ENCODE data around the gene MYEOV.

Gene MYEOV

GRCh38 chr11:69283446-69283845 is 10.5 kb upstream of the MYEOV start:
- in situ Hi-C loops (cut with MboI; ENCODE audit: low pct_unique_long_range_greater_than_20kb, low sequenced_read_pairs): no loop called here
- no peak for DNase-seq

DNA sequence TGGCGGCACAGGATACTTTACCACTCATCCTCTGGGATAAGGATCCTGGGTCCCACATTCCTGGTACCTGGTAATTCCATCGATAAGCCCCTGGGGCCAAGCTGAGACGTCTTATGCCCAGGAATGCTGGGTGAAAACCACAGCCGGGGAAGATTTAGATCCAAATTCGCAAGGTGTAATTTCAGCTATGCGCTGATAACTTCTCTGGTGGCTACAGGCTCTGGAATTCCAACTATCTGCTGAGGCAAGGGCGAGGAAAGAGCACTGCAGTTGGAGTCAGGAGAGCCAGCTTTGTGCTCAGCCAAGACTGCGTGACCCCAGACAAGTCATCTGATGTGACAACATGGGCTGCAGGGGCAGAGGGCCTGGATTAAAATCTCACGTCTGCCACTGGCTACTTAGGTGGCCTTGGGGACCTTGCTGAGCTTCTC is 9.9 kb upstream of the MYEOV start:
- in situ Hi-C loops (cut with MboI; ENCODE audit: low pct_unique_long_range_greater_than_20kb, low sequenced_read_pairs): no loop called here
- no peak for DNase-seq

DNA sequence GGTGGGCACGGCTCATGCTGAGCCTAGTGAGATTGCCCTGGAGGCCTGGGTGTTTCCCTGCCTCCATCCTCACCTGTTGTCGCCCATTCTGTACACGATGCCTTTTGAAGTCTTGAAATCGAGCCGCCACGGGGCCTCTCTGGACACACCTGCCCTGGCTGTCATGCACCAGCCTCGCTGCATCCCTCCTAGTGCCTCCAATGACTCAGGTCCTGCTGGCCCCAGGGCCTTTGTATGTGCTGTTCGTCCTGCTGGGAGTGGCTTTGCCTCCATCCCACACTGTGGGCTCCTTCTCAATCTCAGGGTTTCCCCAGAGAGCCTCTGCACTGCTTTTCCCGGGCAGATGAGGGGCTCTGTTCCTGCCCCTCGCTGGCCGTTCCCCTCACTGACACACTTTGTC is 8.9 kb upstream of the MYEOV start:
- no peak for DNase-seq
- in situ Hi-C loops (cut with MboI; ENCODE audit: low pct_unique_long_range_greater_than_20kb, low sequenced_read_pairs): no loop called here

DNA sequence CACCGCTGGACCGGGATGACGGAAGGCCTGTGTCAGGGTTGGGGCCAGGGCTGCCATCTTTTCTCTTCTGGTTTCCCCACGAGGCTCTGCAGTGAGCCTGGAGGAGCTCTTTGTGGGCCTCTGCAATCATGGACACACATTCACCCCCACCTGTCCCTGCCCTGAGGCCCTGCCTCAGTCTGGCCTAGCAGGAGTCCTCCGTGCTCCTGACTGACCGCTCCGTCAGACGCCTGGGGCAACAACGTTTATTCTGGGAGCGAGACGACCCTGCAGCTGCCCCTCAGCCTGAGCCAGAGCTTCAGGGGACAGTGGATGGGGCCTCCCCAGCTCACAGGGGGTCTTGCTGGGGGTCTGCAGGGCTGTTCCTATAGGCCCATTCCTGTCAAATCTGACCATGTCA is 8.2 kb upstream of the MYEOV start:
- no peak for DNase-seq
- in situ Hi-C loops (cut with MboI; ENCODE audit: low pct_unique_long_range_greater_than_20kb, low sequenced_read_pairs): no loop called here

GRCh38 chr11:69286374-69287371 is 7.3 kb upstream of the MYEOV start:
- in situ Hi-C loops (cut with MboI; ENCODE audit: low pct_unique_long_range_greater_than_20kb, low sequenced_read_pairs): no loop called here
- no peak for DNase-seq

DNA sequence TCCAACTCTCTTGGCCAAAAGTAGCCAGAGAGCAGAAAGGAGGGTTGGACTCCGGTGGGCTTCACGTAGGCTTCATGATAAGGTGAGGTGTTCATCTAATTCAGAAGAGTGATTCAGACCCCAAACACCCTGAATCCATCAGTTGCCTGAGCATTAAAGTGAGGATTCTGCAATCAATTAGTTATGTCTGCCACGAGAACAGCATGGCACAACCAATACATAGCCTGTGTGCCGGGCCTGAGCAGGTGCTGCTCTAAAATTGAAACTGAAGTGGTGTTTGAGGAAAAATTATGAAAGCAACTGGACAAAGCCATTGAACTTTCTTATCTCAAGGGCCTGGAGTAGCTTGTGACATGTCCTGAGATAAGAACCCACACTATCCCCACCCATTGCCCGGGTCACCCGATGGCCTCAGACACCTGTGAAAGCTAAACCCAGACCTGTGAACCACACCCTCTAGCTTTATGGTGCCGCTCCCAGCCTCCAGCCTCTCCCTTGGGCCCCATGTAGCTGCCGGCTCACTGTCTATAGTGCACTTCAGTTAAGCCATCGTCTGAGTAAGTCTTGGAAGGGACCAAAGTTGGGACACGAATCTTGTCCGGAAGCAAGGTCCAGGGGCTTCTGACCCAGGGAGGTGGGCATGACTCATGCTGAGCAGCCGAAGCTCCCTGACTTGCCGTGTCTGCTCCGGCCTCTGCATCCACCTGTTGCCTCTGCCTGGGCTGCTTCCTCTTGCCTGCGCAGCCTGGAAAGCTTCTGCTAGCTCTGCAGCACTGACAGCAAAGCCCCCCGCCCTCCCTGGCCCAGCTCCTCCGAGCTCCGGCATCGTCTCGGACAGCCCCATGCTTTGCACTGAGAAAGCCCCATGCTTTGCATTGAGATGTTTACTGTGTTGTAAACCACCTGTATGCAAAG is 5.7 kb upstream of the MYEOV start:
- DNase-seq: no peak
- in situ Hi-C loops (cut with MboI; ENCODE audit: low pct_unique_long_range_greater_than_20kb, low sequenced_read_pairs): no loop called here

DNA sequence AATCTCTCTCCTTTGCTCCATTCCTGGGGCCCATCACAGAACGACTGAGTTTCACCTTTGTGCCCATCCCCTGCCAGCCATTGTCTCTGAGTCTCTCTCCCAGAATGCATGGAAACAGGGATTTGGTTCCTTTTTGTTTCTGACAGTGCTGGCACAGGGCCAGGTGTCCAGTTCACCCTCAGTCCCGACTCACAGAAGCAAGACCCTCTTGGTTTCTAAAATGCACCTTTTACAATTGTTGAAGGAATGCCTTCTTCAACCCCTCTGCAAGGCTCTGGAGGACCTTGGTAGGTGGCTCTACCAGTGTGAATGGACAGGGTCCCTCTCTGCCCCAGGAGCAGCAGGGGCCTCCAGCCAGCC is 5.1 kb upstream of the MYEOV start:
- in situ Hi-C loops (cut with MboI; ENCODE audit: low pct_unique_long_range_greater_than_20kb, low sequenced_read_pairs): no loop called here
- DNase-seq: no peak

- in situ Hi-C loops (cut with MboI; ENCODE audit: low pct_unique_long_range_greater_than_20kb, low sequenced_read_pairs): loop anchor here (10.0 kb wide), 1 partner anchor 344 kb away; no protein-coding TSS in a partner anchor
Observed at GRCh38 chr11:69290806-69291205, 3.1 kb upstream of the MYEOV start.

DNA sequence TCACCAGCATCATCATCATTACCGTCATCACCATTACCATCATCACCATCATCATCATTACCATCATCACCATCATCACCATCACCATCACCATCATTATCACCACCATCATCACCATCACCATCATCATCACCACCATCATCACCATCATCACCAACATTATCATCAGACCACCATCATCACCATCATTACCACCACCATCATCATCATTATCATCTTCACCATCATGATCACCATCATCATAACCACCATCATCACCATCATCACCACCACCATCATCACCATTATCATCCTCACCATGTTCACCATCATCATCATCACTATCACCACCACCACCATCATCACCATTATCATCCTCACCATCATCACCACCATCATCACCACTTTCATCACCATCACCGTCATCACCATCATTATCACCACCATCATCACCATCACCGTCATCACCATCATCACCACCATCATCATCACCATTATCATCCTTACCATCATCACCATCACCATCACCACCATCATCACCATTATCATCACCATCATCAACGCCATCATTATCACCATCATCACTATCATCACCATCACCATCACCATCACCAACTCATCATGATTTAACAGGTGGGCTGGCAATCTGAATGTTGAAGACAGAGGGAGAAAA is 2.4 kb upstream of the MYEOV start:
- in situ Hi-C loops (cut with MboI; ENCODE audit: low pct_unique_long_range_greater_than_20kb, low sequenced_read_pairs): loop anchor here (10.0 kb wide), 1 partner anchor 343 kb away; no protein-coding TSS in a partner anchor
- no peak for DNase-seq

More at GRCh38 chr11:69290806-69291205, 3.1 kb upstream of the MYEOV start:
- DNase-seq: no peak

DNA sequence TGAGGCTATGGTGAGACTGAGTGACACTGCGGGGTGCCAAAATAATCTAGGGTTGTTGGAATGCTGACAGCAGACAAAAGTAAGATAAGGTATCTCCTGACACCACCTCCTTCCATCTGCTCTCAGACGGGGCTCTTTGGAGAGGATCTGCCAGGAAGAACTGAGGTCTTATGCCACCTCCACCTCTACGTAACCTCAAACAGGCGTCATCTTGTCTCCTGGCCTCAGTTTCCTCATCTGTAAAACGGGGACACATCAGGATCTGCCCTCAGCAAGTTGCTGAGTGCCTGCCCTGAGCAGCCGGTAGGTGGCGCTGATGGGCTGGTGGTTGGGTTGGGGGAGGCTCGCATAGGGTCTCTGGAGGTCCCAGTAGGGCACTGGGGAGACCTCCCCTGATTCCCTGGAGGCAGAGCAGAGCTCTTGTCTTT is 1.7 kb upstream of the MYEOV start:
- DNase-seq: peak; percentile 42
- in situ Hi-C loops (cut with MboI; ENCODE audit: low pct_unique_long_range_greater_than_20kb, low sequenced_read_pairs): loop anchor here (10.0 kb wide), 1 partner anchor 343 kb away; no protein-coding TSS in a partner anchor

DNA sequence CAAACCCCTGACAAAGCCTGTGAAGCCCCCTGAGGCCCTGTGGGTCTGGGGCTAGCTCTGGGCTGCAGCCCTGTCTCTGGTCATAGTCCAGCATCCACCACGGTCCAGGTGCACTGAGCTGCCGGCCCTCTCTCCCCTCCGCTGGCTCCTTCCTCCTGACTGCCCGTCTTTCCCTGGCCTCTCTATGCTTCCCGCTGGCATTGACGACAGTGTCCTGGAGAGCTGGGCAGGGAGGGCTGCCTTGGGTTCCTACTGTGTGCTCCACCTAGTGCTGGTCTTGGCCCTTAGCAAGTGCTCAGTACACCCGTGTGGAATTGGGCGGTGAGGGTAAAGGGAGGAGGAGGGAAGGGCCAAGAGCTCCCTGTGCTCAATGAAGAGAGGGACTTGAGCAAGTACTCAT is 868 bp upstream of the MYEOV start:
- DNase-seq: no peak
- in situ Hi-C loops (cut with MboI; ENCODE audit: low pct_unique_long_range_greater_than_20kb, low sequenced_read_pairs): loop anchor here (10.0 kb wide), 1 partner anchor 342 kb away; no protein-coding TSS in a partner anchor

DNA sequence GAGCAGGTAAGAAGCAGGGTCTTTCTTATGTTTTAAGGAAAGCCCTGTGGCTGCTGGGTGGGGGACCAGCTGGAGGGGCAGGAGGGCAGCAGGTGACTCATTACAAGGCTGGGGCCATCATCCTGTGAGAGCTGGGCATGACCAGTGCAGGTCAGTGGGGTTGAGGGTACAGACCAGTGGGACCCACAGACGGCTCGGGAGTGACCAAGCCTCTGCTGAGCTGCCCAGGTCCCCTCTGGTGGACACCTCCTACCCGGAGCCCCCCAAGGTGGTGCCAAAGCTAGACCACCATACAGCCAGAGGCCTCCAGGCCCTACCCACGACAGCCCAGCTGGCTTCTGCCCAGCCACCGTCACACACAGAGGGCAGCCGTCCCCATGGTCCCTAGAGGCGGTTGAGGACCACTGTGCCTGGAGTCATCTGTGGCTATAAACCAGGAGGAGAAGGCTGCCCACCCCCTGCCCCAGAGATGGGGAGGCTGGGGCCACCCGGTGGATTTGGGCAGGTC is 670 bp downstream of the MYEOV start:
- no peak for DNase-seq
- in situ Hi-C loops (cut with MboI; ENCODE audit: low pct_unique_long_range_greater_than_20kb, low sequenced_read_pairs): loop anchor here (10.0 kb wide), 1 partner anchor 340 kb away; no protein-coding TSS in a partner anchor

- DNase-seq: no peak
- in situ Hi-C loops (cut with MboI; ENCODE audit: low pct_unique_long_range_greater_than_20kb, low sequenced_read_pairs): loop anchor here (10.0 kb wide), 1 partner anchor 339 kb away; no protein-coding TSS in a partner anchor
Observed at GRCh38 chr11:69295079-69295994, 1.4 kb downstream of the MYEOV start.

- DNase-seq: no peak
- in situ Hi-C loops (cut with MboI; ENCODE audit: low pct_unique_long_range_greater_than_20kb, low sequenced_read_pairs): loop anchor here (10.0 kb wide), 1 partner anchor 339 kb away; no protein-coding TSS in a partner anchor
Observed at GRCh38 chr11:69295995-69296889, 2.3 kb downstream of the MYEOV start.

DNA sequence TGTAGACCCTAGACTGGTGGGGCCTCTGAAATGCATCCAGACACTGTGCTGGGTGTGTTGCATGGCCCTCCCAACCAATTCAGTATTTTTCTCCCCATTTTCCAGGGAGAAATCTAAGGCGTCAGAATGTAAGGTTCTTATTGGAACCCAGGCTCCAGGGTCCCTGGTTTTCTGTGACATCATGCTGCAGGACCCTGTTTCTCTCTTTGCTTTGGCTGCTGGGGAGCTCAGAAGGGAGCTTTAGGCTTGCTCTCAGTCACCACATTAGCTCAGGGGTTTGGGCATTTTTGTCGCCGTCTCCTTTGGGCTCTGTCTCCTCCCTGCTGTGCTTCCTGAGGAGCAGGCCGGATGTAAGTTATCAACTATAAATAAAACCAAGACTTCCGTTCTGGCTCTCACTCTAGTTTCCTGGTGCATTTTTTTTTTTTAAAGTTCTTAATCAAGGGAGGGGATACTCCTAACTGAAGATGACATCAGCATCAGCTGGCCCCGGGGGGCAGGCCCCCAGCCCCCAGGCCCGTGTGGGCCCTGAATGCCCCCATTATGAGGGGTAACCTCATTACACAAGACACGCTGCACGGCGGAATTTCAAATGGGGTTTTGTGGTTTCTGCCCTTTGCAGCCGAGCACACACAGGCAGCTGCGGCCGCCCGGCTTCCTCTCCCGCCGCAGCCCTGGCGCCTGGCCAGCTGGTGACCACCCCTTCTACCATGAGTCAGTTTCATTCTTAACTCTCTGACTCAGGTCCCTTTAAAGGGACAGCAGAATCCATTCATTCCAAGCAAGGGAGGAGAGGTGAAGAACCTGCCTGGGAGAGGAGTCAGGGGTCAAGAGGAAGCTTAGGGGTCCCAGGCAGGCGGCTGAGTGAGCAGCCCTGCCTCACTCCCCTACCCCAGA is 3.2 kb downstream of the MYEOV start:
- peak; percentile 99 for DNase-seq
- in situ Hi-C loops (cut with MboI; ENCODE audit: low pct_unique_long_range_greater_than_20kb, low sequenced_read_pairs): loop anchor here (10.0 kb wide), 1 partner anchor 338 kb away; no protein-coding TSS in a partner anchor

GRCh38 chr11:69297787-69298266 is 3.9 kb downstream of the MYEOV start:
- in situ Hi-C loops (cut with MboI; ENCODE audit: low pct_unique_long_range_greater_than_20kb, low sequenced_read_pairs): loop anchor here (10.0 kb wide), 1 partner anchor 337 kb away; no protein-coding TSS in a partner anchor

More at GRCh38 chr11:69297787-69298266, 3.9 kb downstream of the MYEOV start:
- no peak for DNase-seq
